ENCODE results near the gene BANF1. TPM values are rescaled to one million over a fixed set of nuclear protein-coding genes. Genes with fewer than 3 reads are reported as not detected.

BANF1 gene
- total and polyA plus RNA-seq, 2 donors (not counting 3 experiments of a cell fraction or from before 2014, with no cell fraction given), result 269 to 376 TPM

- POLR2A ChIA-PET, result no interaction called here
- CTCF ChIA-PET, result interaction anchor here (1.9 kb wide), 1 partner anchor 88 kb away, joined by 6 read pairs; the partner anchor contains the start of gene FIBP
Measured at GRCh38 chr11:65976216-65977176, 25.8 kb upstream of the BANF1 start.

GRCh38 chr11:65977621-65978390 is 24.5 kb upstream of the BANF1 start:
- no peak for FAIRE-seq
- Histone ChIP-seq H3K27me3 (ENCODE audit: control insufficient read depth in 2 of 2, insufficient read depth in 2 of 2, low read length in 2 of 2) (no peaks in the 10 kb centered on the region), H3K9me3 (replicated peaks; ENCODE audit: control insufficient read depth, insufficient read depth, low read length) (no peaks in the 10 kb centered on the region), H3K79me2 (ENCODE audit: control insufficient read depth, insufficient read depth, low read length) (no peaks in the 10 kb centered on the region), H2AFZ (ENCODE audit: low read depth, low read length) (no peak overlapping the region), H3K36me3 (ENCODE audit: control insufficient read depth in 2 of 2, extremely low read depth in 1 of 2, insufficient read depth in 2 of 2, low read length in 2 of 2) (peaks cover 4 to 36% of the 10 kb centered on the region in 2 experiments), H3K4me1 (ENCODE audit: control insufficient read depth, extremely low read depth, insufficient read depth, low read length) (no peaks in the 10 kb centered on the region), H3K27ac (ENCODE audit: insufficient read depth, low read depth, low read length) (no peak overlapping the region), H3K9ac (replicated peaks; ENCODE audit: extremely low read depth, insufficient read depth, low read length) (no peak overlapping the region), H3K4me3 (replicated peaks in 1 of 3; ENCODE audit: insufficient read depth in 1 of 3, low read depth in 1 of 3, low read length in 3 of 3) (no peak overlapping the region), H3K9me1 (replicated peaks; ENCODE audit: control insufficient read depth, extremely low read depth, insufficient read depth, low read length) (no peaks in the 10 kb centered on the region), H3K4me2 (ENCODE audit: insufficient read depth, low read length) (no peak overlapping the region), H4K20me1 (replicated peaks; ENCODE audit: control insufficient read depth, extremely low read depth, insufficient read depth, low read length) (no peaks in the 10 kb centered on the region)
- dilution Hi-C loops (cut with MboI; ENCODE audit: extremely low pct_ligation_motif_present, low sequenced_read_pairs), result no loop called here
- intact Hi-C loops (cut with micrococcal nuclease), result no loop called here
- DNase-seq (ENCODE audit: low read depth, low spot score), result no peak
- TF ChIP-seq FOS (IDR thresholded peaks at IDR 0.05; ENCODE audit: borderline replicate concordance, insufficient read depth, low read length) (no peak), CTCF (IDR thresholded peaks at IDR 0.05; ENCODE audit: extremely low read depth in 1 of 2, insufficient read depth in 1 of 2, low read depth in 1 of 2, low read length in 2 of 2) (no peak), JUN (IDR thresholded peaks at IDR 0.05; ENCODE audit: borderline replicate concordance, insufficient read depth, insufficient read length, low read depth) (no peak), POLR2AphosphoS5 (IDR thresholded peaks at IDR 0.05; ENCODE audit: insufficient read depth, low read depth, low read length) (no peak)
- ChIA-PET CTCF (interaction anchor here (1.0 to 1.9 kb wide), 2 partner anchors 89 to 93 kb away, joined by 6 to 8 read pairs; partner anchors contain the start of gene FIBP), POLR2A (no interaction called here)
- no TSS peak for BruUV-seq (replicated peaks)

More at GRCh38 chr11:65976216-65977176, 25.8 kb upstream of the BANF1 start:
- peaks cover 4 to 36% of the 10 kb centered on the region in 2 experiments for H3K36me3 ChIP-seq (ENCODE audit: control insufficient read depth in 2 of 2, extremely low read depth in 1 of 2, insufficient read depth in 2 of 2, low read length in 2 of 2)
- H3K27ac ChIP-seq (ENCODE audit: insufficient read depth, low read depth, low read length), result no peak overlapping the region
- H3K4me1 ChIP-seq (ENCODE audit: control insufficient read depth, extremely low read depth, insufficient read depth, low read length), result no peaks in the 10 kb centered on the region
- H2AFZ ChIP-seq (ENCODE audit: low read depth, low read length), result no peak overlapping the region
- no peak overlapping the region for H3K4me3 ChIP-seq (replicated peaks in 1 of 3; ENCODE audit: insufficient read depth in 1 of 3, low read depth in 1 of 3, low read length in 3 of 3)
- H3K27me3 ChIP-seq (ENCODE audit: control insufficient read depth in 2 of 2, insufficient read depth in 2 of 2, low read length in 2 of 2), result no peaks in the 10 kb centered on the region
- H3K9ac ChIP-seq (replicated peaks; ENCODE audit: extremely low read depth, insufficient read depth, low read length), result no peak overlapping the region
- DNase-seq (ENCODE audit: low read depth, low spot score) (no peak), FAIRE-seq (no peak)
- dilution Hi-C loops (cut with MboI; ENCODE audit: extremely low pct_ligation_motif_present, low sequenced_read_pairs) (no loop called here), intact Hi-C loops (cut with micrococcal nuclease) (no loop called here)
- H3K4me2 ChIP-seq (ENCODE audit: insufficient read depth, low read length), result no peak overlapping the region
- TF ChIP-seq MYC (IDR thresholded peaks at IDR 0.05; ENCODE audit: low read depth, low read length) (no peak), FOS (IDR thresholded peaks at IDR 0.05; ENCODE audit: borderline replicate concordance, insufficient read depth, low read length) (no peak), POLR2AphosphoS5 (IDR thresholded peaks at IDR 0.05; ENCODE audit: insufficient read depth, low read depth, low read length) (no peak), GATA2 (IDR thresholded peaks at IDR 0.05; ENCODE audit: insufficient read depth, insufficient read length, low read depth, low read length) (no peak), EZH2 (IDR thresholded peaks at IDR 0.05; ENCODE audit: borderline replicate concordance, low read depth, low read length, severe bottlenecking) (no peak), POLR2A (IDR thresholded peaks at IDR 0.05; ENCODE audit: low read depth, low read length) (no peak)
- H3K9me1 ChIP-seq (replicated peaks; ENCODE audit: control insufficient read depth, extremely low read depth, insufficient read depth, low read length), result no peaks in the 10 kb centered on the region
- H3K9me3 ChIP-seq (replicated peaks; ENCODE audit: control insufficient read depth, insufficient read depth, low read length), result no peaks in the 10 kb centered on the region
- no TSS peak for BruUV-seq (replicated peaks)
- no peaks in the 10 kb centered on the region for H3K79me2 ChIP-seq (ENCODE audit: control insufficient read depth, insufficient read depth, low read length)
- H4K20me1 ChIP-seq (replicated peaks; ENCODE audit: control insufficient read depth, extremely low read depth, insufficient read depth, low read length), result no peaks in the 10 kb centered on the region

Measured in endothelial cell of umbilical vein (primary cell).